GM23248 (cell line): ENCODE measurements around the gene SLC4A5. TPM values are rescaled to one million over a fixed set of nuclear protein-coding genes. Genes with fewer than 3 reads are reported as not detected.

Experiments used
- DNase-seq: peaks from one replicate; pipeline ENCODE4 v3.0.0-alpha.2; 2015
- H2AFZ ChIP-seq: fragments of 200-600 bp; sonication (generic); 2 replicates; pipeline ENCODE4 v1.6.1; 2016; ENCODE audit warnings: antibody characterized with exemption
- H3F3A ChIP-seq: fragments of 200-600 bp; sonication (generic); 2 replicates; pipeline ENCODE4 v1.6.1; 2016; ENCODE audit warnings: mild to moderate bottlenecking, antibody characterized with exemption, mixed run types; ENCODE audit not compliant: insufficient read depth
- H3K27ac ChIP-seq: fragments of 200-600 bp; sonication (generic); 2 replicates; pipeline ENCODE4 v1.5.1; 2016; ENCODE audit warnings: mild to moderate bottlenecking
- H3K27me3 ChIP-seq: fragments of 200-600 bp; sonication (generic); replicated peaks from 2 replicates; pipeline ENCODE4 v1.6.1; 2016; ENCODE audit warnings: mild to moderate bottlenecking; ENCODE audit not compliant: insufficient read depth
- H3K36me3 ChIP-seq: fragments of 200-600 bp; sonication (generic); 2 replicates; pipeline ENCODE4 v1.6.1; 2016; ENCODE audit warnings: low read depth, mild to moderate bottlenecking
- H3K4me1 ChIP-seq: fragments of 200-600 bp; sonication (generic); 2 replicates; pipeline ENCODE4 v1.6.1; 2016; ENCODE audit warnings: mild to moderate bottlenecking; ENCODE audit not compliant: insufficient read depth
- H3K4me2 ChIP-seq: fragments of 200-600 bp; sonication (generic); one replicate; pipeline ENCODE4 v1.6.1; 2016; ENCODE audit warnings: mild to moderate bottlenecking; ENCODE audit not compliant: unreplicated experiment
- H3K4me3 ChIP-seq: fragments of 200-600 bp; sonication (generic); 2 replicates; pipeline ENCODE4 v1.5.1; 2016; ENCODE audit warnings: mild to moderate bottlenecking
- H3K79me2 ChIP-seq: fragments of 200-600 bp; sonication (generic); 2 replicates; pipeline ENCODE4 v1.6.1; 2016; ENCODE audit warnings: mild to moderate bottlenecking; ENCODE audit not compliant: insufficient read depth
- H3K9ac ChIP-seq: fragments of 200-600 bp; sonication (generic); 2 replicates; pipeline ENCODE4 v1.6.1; 2016; ENCODE audit warnings: mild to moderate bottlenecking
- H3K9me2 ChIP-seq: fragments of 200-600 bp; sonication (generic); 2 replicates; pipeline ENCODE4 v1.6.1; 2016; ENCODE audit warnings: mixed run types, mild to moderate bottlenecking, moderate library complexity; ENCODE audit not compliant: insufficient read depth
- H3K9me3 ChIP-seq: fragments of 200-600 bp; sonication (generic); one replicate; pipeline ENCODE4 v1.6.1; 2017; ENCODE audit warnings: low read depth
- H4K20me1 ChIP-seq: fragments of 200-600 bp; sonication (generic); 2 replicates; pipeline ENCODE4 v1.6.0; 2016; ENCODE audit not compliant: insufficient read depth
- EZH2 ChIP-seq: fragments of 200-600 bp; sonication (generic); IDR thresholded peaks from 2 replicates; pipeline ENCODE4 v1.6.1; 2018; ENCODE audit warnings: antibody characterized with exemption, mild to moderate bottlenecking; ENCODE audit not compliant: insufficient read depth, poor library complexity, severe bottlenecking
- EZH2phosphoT487 ChIP-seq: fragments of 200-600 bp; sonication (generic); IDR thresholded peaks from 2 replicates; pipeline ENCODE4 v1.6.1; 2018; ENCODE audit warnings: antibody characterized with exemption, moderate library complexity, mild to moderate bottlenecking, low read depth; ENCODE audit not compliant: insufficient read depth
- WGBS, 2 experiments: methylation state at CpG; one replicate each; pipeline ENCODE4 v1.1.6; 2015 to 2017; ENCODE audit warnings: low lambda C conversion rate in 2 of 2, low coverage in 1 of 2; ENCODE audit errors: missing lambda C conversion rate in 2 of 2; 5-methylcytosine and 5-hydroxymethylcytosine counted together
- in situ Hi-C: fragments of 300-500 bp; cut with MboI; formaldehyde crosslinking; loops from 2 replicates; pipeline ENCODE4 v1.15.0; 2020
- polyA plus RNA-seq: library from polyadenylated mRNA; unstranded; fragments of >200 nt; fragmentation: Nextera tagmentation; extraction: Ambion mirVana; gene quantifications from 2 replicates; pipeline ENCODE4 v1.2.1, GENCODE V29; 2016
- total RNA-seq: library from RNA; depleted of rRNA; stranded (reverse); fragments of >200 nt; shearing (Covaris generic); gene quantifications from 2 replicates; pipeline ENCODE4 v1.2.3, GENCODE V29; 2014

The SLC4A5 gene
- total and polyA plus RNA-seq, 2 experiments from 2014 or later, result 0.32 to 0.35 TPM

DNA sequence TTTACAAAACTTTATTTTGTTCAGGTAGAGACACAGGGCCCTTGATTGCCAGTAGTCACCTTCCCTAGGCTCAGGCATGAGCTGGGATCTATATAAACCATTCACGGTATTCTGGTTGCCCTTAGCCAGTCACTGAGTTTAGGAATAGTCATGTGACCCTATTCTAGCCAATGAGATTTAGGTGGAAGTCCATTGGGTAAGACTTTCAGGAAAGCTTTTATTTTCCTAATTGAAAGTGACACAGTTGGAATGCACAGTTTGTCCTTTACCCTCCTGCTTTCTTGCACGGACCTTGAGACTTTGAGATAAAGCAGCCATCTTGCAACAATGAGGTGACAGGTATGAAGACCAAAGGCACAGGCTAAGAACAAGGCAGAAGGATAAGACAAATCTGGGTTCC, 21.5 kb downstream of the SLC4A5 start:
- in situ Hi-C loops, result no loop called here

DNA sequence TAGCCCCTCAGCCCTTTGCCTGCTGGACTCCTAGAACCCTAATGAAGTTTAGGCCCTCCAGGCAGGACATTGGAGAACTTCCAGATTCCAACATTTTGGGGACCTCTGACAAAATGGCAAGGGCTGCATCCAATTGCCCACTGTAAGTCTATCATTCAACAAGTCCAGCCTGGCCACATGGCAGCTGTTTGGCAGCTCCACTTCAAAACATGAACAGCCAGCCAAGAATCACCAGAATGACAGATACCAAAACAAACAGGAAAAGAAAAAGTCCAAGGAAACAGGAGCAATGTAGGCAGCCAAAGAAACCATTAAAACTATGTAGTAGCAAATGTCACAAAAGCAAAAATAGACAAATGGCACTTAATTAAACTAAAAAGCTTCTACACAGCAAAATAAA, 25.5 kb downstream of the SLC4A5 start:
- TF ChIP-seq EZH2, result no peak
- TF ChIP-seq EZH2phosphoT487, result no peak
- no peaks in the 10 kb centered on the region for H3K4me1 ChIP-seq
- in situ Hi-C loops, result no loop called here
- no peak overlapping the region for H3K9ac ChIP-seq
- no peaks in the 10 kb centered on the region for H3K36me3 ChIP-seq
- H3F3A ChIP-seq, result no peaks in the 10 kb centered on the region
- no peaks in the 10 kb centered on the region for H4K20me1 ChIP-seq
- H3K79me2 ChIP-seq, result no peaks in the 10 kb centered on the region
- no peak overlapping the region for H3K4me3 ChIP-seq
- H3K9me3 ChIP-seq, result no peaks in the 10 kb centered on the region
- H3K9me2 ChIP-seq, result no peaks in the 10 kb centered on the region
- no peaks in the 10 kb centered on the region for H3K27me3 ChIP-seq
- H2AFZ ChIP-seq, result no peak overlapping the region
- no peak overlapping the region for H3K27ac ChIP-seq
- no peak overlapping the region for H3K4me2 ChIP-seq
- no peak for DNase-seq

More for the DNA sequence above, 21.5 kb downstream of the SLC4A5 start:
- Histone ChIP-seq H3K4me3 (no peak overlapping the region), H3F3A (no peaks in the 10 kb centered on the region), H3K36me3 (no peaks in the 10 kb centered on the region), H3K4me1 (no peaks in the 10 kb centered on the region), H3K9me3 (no peaks in the 10 kb centered on the region), H3K9ac (no peak overlapping the region), H3K27me3 (no peaks in the 10 kb centered on the region), H4K20me1 (no peaks in the 10 kb centered on the region), H3K9me2 (no peaks in the 10 kb centered on the region), H3K27ac (no peak overlapping the region), H2AFZ (no peak overlapping the region), H3K4me2 (no peak overlapping the region), H3K79me2 (no peaks in the 10 kb centered on the region)
- TF ChIP-seq EZH2, result no peak
- no peak for TF ChIP-seq EZH2phosphoT487
- DNase-seq, result no peak
- 76 to 83% methylated on average over 2 of the region's 2 CpGs for WGBS, 2 experiments

DNA sequence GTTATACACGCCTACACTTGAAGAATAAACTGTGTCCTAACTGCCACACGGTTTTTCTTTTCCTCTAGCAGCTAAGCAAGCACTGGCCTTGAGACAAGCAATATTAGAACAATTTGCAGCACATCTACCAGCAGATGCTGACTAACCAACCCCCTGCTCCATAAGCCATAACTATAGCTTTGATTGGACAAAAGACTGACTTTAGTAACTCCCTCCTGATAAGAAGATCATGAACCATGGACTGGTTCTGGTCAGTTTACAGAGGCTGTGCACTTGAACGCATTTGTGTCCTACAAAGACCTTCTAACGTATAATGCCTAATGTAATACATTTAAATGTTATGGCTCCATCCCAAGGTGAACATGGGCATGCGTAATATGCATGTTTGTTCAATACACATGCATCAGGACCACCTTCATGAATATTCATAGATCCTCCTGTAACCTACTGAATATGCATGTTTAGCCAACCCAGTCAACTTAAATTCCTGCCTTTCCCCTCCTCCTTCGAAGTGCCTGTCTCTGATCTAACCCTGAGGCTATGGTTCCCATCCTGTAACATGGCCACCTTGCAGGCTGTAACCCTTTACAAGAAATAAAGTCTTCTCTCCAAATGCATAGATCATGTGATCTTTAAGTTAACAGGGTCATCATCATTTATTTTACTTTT, 26.5 kb downstream of the SLC4A5 start:
- in situ Hi-C loops, result no loop called here
- Histone ChIP-seq H4K20me1 (no peaks in the 10 kb centered on the region), H3K27ac (no peak overlapping the region), H3K4me1 (no peaks in the 10 kb centered on the region), H3K4me2 (no peak overlapping the region), H3K9me2 (no peaks in the 10 kb centered on the region), H3K36me3 (no peaks in the 10 kb centered on the region), H3K9me3 (no peaks in the 10 kb centered on the region), H3K9ac (no peak overlapping the region), H3F3A (no peaks in the 10 kb centered on the region), H2AFZ (no peak overlapping the region), H3K4me3 (no peak overlapping the region), H3K27me3 (no peaks in the 10 kb centered on the region), H3K79me2 (no peaks in the 10 kb centered on the region)
- TF ChIP-seq EZH2 (no peak), EZH2phosphoT487 (no peak)
- 47 to 48% methylated on average over 6 of the region's 6 CpGs for WGBS, 2 experiments
- DNase-seq, result no peak

DNA sequence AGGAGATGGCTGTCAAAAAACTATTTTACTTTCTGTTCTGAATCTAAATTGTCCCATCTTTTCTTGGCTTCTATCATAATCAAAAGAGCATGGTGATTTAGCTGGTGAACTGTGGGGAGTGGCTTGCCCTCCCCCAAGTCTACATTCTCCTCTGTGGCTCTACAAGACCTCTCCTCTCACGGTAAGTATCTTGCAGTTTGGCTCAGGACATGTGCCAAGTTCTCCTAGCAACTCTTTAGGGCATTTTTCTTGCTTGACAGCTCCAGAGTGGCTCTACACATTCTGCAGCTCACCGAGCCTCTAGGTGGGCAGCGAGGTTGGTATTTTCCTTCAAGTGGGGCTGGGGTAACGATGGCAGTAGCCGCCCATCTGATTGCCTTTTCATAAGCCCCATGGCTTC, 29.1 kb downstream of the SLC4A5 start:
- TF ChIP-seq EZH2phosphoT487 (no peak), EZH2 (no peak)
- Histone ChIP-seq H3K4me2 (no peak overlapping the region), H3K4me1 (no peaks in the 10 kb centered on the region), H3K9me3 (peaks cover 2% of the 10 kb centered on the region), H3K36me3 (no peaks in the 10 kb centered on the region), H3K27me3 (no peaks in the 10 kb centered on the region), H3K79me2 (no peaks in the 10 kb centered on the region), H3K9me2 (no peaks in the 10 kb centered on the region), H3K9ac (no peak overlapping the region), H3F3A (no peaks in the 10 kb centered on the region), H4K20me1 (no peaks in the 10 kb centered on the region), H3K4me3 (no peak overlapping the region), H3K27ac (no peak overlapping the region), H2AFZ (no peak overlapping the region)
- no peak for DNase-seq
- 67 to 68% methylated on average over 5 of the region's 5 CpGs for WGBS, 2 experiments
- in situ Hi-C loops, result no loop called here

DNA sequence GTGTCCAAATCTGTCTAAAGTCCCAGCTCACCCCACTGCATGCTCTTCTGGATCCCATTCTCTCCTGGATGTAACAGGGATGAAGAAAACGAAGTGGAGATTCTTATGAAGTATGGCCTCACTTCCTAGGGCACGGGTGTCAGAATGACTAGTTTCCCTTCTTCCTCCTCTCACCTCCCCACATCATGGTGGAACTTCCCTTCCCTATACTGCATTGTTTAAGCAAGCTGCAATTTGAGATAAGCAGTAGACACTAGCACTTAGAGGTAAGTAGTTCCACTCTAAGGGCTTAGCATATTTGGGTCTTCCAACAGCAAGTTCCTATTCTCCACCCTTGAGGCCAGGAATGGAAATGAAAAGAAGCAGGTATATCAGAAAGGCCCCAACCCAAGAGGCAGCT, 29.7 kb downstream of the SLC4A5 start:
- no peak overlapping the region for H2AFZ ChIP-seq
- H4K20me1 ChIP-seq, result no peaks in the 10 kb centered on the region
- TF ChIP-seq EZH2phosphoT487 (no peak), EZH2 (no peak)
- no peaks in the 10 kb centered on the region for H3K79me2 ChIP-seq
- H3K4me3 ChIP-seq, result no peak overlapping the region
- WGBS, 2 experiments, result 26 to 37% methylated on average over 2 of the region's 2 CpGs
- H3K36me3 ChIP-seq, result no peaks in the 10 kb centered on the region
- no peak overlapping the region for H3K9ac ChIP-seq
- H3K27me3 ChIP-seq, result no peaks in the 10 kb centered on the region
- peaks cover 2% of the 10 kb centered on the region for H3K9me3 ChIP-seq
- H3K27ac ChIP-seq, result no peak overlapping the region
- no peaks in the 10 kb centered on the region for H3K9me2 ChIP-seq
- no peak overlapping the region for H3K4me2 ChIP-seq
- no peaks in the 10 kb centered on the region for H3K4me1 ChIP-seq
- no peak for DNase-seq
- in situ Hi-C loops, result no loop called here
- no peaks in the 10 kb centered on the region for H3F3A ChIP-seq
